GM18508 (cell line): ENCODE data around the gene PTGIS.

ENCODE experiments used
- ATAC-seq: cut with Tn5 transposase; IDR thresholded peaks from one replicate; pipeline ENCODE4 v1.9.1; 2021; ENCODE audit warnings: moderate number of reproducible peaks; ENCODE audit not compliant: insufficient read depth, unreplicated experiment

Gene PTGIS

DNA sequence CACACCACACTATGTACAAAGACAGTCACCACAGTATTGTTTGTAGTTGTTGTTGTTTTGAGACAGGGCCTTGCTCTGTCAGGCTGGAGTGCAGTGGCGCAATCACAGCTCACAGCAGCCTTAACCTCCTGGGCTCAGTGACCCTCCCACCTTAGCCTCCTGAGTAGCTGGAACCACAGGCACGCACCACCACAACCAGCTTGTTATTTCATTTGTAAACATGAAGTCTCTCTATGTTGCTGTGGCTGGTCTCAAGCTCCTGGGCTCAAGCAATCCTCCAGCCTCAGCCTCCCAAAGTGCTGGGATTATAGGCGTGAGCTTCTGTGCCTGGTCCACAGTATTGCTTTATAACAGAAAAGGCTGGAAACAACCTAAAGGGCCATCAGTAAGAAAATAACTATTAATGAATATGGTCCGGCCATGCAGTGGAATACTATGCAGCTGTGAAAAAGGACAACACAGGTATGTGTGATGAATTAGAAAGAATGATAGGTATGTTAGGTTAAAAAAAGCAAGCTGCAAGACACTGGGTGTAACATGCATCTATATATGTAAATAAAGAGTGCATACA, 30.0 kb upstream of the PTGIS start:
- no peak for ATAC-seq

DNA sequence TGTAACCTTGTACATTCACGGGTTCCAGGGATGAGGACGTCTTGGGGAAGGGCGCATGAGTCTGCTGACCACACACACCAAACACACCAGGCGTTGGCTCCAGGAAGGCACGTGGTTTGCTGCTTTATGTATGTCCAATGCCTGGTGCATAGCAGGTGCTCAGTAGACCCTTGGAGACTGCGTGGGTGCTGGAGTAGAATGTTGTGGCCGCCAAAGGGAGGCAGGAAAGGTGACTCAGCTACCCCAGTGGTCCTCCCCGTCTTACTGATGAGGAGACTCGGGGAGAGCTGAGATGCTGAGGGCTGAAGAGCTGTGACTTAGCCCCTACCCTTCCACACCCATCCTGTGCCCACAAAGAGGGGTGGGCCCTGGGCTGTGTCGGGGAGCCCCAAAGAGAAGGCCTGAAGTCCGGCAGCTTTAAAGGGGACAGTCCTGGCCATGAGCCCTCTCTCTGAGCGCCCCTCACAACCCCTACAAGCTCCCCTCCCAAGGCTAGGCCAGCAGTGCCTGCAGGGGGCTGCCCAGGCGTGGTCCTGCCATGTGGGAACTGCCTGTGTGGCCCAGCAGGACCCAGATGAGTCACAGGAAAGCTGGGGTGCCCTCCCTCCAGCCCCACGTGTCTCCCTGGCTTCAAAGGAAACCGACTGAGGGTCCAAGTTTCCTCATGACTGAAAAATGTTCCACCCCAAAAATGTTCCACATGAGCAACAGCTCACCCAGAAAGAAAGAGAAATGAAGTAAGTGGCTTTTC, 28.0 kb upstream of the PTGIS start:
- ATAC-seq, result no peak

- no peak for ATAC-seq
Measured at GRCh38 chr20:49595346-49595745, 27.4 kb upstream of the PTGIS start.

GRCh38 chr20:49594931-49595315, 27.0 kb upstream of the PTGIS start:
- no peak for ATAC-seq

DNA sequence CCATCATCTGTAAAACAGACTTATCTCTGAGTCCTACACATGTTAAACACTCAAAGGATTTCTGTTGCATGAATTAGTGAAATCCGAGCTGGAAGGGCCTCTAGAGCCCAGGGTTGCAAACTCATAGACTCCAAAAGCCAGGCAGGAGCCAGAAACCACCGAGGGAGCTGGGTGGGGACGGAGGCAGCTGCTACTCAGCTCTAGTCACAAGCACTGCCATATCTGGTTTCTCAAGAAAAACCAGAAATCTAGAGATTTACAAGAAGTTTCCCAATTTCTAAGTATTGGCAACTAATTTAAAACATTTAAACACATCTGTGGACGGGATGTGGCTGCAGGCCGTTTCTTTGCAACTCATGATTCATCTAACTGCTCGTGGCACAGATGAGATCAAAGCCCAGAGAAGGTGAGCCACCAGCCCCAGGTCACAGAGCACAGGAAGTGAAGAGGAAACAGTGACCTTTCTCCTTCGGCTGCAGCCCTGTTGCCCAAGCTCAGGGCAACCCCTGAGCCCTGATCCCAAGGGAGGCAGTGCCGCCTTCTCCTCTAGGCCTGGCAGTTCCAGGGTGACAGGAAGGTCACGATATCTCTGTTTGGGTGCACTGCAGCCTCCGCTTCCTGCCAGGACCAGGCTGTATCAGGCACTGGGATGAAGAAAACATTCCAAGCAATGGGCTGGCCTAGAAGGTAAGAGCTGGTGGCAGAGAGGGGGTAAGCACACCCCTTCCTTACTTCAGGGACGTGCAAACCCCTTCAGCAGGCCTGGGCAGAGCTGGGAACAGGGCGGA, 26.4 kb upstream of the PTGIS start:
- ATAC-seq, result no peak

DNA sequence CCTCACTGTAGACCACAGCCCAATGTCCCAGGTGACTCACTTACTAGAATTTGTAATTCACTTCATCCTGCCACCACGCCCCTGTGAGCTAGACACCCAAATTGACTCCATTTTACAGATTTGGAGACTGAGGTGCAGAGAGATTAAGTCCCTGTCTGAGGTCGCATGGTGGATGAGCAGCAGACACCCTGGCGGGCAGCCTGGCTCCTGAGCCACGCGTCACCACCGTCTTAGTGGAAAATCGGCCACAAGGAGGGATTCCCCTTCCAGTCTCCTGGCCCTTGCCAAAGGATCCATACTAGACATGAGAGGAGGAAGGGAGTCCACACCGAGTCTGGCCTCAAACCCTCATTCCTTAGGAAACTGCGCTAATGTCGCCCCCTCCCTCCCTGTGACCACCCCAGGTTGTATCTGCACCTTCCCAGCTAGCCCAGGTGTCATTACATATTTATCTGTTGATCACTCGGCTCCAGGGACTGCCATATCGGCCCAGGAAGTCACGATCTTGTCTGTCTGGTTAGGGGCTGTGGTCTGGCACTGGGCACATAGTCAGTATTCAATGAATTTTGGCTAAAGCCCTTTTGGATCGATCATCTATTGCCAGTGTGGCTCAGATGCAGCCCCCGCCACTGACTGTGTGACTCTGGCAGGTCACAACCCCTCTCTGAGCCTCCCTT, 25.7 kb upstream of the PTGIS start:
- ATAC-seq, result no peak

GRCh38 chr20:49592120-49592519, 24.2 kb upstream of the PTGIS start:
- ATAC-seq, result no peak

DNA sequence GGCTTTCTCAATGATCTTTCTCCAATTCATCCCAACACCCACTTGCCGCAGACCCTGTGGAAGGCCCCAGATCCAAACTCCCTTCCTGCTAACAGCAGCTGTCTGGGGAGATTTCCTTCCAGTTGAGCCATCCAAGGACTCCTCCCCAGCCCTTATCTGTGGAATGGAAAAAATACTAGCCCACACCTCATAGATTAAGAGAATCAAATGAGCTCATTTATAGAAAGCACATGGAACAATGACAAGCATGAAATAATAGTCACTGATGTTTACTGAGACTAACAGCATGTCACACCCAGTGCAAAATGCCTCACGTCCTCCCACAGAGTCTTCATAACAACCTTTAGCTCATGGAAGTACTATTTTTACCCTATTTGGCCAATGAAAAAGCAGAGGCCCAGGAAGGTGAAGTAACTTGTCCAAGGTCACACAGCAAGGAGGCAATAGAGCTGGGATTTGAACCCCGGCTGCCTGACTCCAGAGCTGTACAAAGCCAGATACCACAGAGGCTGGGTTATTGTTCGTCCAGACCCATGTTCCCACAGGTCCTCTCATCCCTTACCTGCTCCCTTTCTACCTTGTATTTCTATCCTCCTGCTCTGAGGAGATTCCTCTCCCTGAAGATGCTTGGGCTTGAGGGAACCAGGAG, 23.4 kb upstream of the PTGIS start:
- no peak for ATAC-seq

DNA sequence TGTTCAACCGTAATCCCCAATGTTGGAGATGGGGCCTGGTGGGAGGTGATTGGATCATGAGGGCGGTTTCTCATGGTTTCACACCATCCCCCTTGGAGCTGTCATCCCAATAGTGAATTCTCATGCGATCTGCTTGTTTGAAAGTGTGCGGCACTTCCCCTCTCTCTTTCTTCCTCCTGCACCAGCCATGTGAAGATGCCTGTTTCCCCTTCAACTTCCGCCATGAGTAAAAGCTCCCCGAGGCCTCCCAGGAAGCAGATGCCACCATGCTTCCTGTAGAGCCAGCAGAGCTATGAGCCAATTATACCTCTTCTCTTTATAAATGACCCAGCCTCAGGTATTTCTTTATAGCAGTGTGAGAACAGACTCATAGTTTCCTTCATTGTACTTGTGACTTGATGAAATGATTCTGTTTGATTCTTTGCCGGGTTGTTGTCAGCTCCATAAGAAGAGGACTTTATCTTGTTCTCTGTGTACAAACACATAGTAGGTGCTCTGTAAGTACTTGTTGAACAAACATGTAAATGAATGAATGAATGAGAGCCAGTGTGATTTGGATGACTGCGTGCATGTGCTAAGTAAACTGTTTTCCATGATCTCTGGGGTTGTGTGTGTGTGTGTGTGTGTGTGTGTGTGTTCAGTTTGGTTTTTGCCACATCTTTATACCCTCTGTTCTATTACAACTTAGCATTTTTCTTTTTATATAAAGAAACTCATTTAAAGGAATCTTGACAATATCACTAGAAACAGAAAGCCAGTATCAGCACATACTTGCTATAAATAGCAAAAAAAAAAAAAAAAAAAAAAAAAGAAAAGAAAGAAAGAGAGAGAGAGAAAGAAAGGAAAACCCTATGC, 22.5 kb upstream of the PTGIS start:
- no peak for ATAC-seq

- no peak for ATAC-seq
Measured at GRCh38 chr20:49589747-49590146, 21.8 kb upstream of the PTGIS start.

- no peak for ATAC-seq
Measured at GRCh38 chr20:49587111-49587570, 19.2 kb upstream of the PTGIS start.

- no peak for ATAC-seq
Measured at GRCh38 chr20:49585585-49586245, 17.8 kb upstream of the PTGIS start.

GRCh38 chr20:49584418-49585382, 16.8 kb upstream of the PTGIS start:
- ATAC-seq, result no peak

- no peak for ATAC-seq
Measured at GRCh38 chr20:49583669-49584417, 15.9 kb upstream of the PTGIS start.

- ATAC-seq, result no peak
Measured at GRCh38 chr20:49583343-49583668, 15.4 kb upstream of the PTGIS start.

GRCh38 chr20:49582413-49583334, 14.7 kb upstream of the PTGIS start:
- ATAC-seq, result no peak
